IMR-90 (cell line): ENCODE results near the gene AHNAK. TPM values are rescaled to one million over a fixed set of nuclear protein-coding genes. Genes with fewer than 3 reads are reported as not detected.

Source experiments
- ATAC-seq: fragments of 200-7000 bp; cut with Tn5 transposase; 2 replicates; pipeline ENCODE4 v1.9.1; 2020; ENCODE audit warnings: low read depth, mild to moderate bottlenecking, moderate library complexity
- BruUV-seq: library from RNA; stranded (reverse); fragments of 400-500 nt; replicated peaks from 2 replicates; lab custom pipeline; 2021; lab: Mats Ljungman, UMichigan
- CTCF ChIA-PET: fragments of 300-600 bp; formaldehyde crosslinking; extraction: SDS; loops from one replicate; lab custom pipeline; 2021; ENCODE audit warnings: antibody characterized with exemption; lab: Yijun Ruan, JAX
- POLR2A ChIA-PET: fragments of 300-600 bp; sonication (Branson Sonifier 250); formaldehyde crosslinking; loops from one replicate; lab custom pipeline; 2022; ENCODE audit warnings: antibody characterized with exemption; ENCODE audit not compliant: unreplicated experiment; lab: Charles Lee
- DNase-seq: peaks from one replicate; pipeline ENCODE4 v3.0.0; 2013
- H2AFZ ChIP-seq: replicated peaks from 2 replicates; pipeline ENCODE3; 2013; ENCODE audit warnings: low read length, mild to moderate bottlenecking; ENCODE audit not compliant: poor library complexity
- H2AK5ac ChIP-seq: 2 replicates; pipeline ENCODE4 v1.6.1; 2013; ENCODE audit warnings: low read depth, low read length, inconsistent platforms
- H2AK9ac ChIP-seq: replicated peaks from 2 replicates; pipeline ENCODE3; 2013; ENCODE audit warnings: mild to moderate bottlenecking, low read depth, low read length, moderate library complexity; ENCODE audit not compliant: poor library complexity
- H2BK120ac ChIP-seq: 2 replicates; pipeline ENCODE4 v1.6.1; 2013; ENCODE audit warnings: low read depth, low read length, inconsistent platforms
- H2BK15ac ChIP-seq: 3 replicates; pipeline ENCODE4 v1.6.1; 2013; ENCODE audit warnings: low read depth, low read length, inconsistent platforms
- H2BK20ac ChIP-seq: 2 replicates; pipeline ENCODE4 v1.6.1; 2013; ENCODE audit warnings: low read depth, mild to moderate bottlenecking, inconsistent platforms, low read length, moderate library complexity
- H2BK5ac ChIP-seq: 2 replicates; pipeline ENCODE4 v1.6.1; 2013; ENCODE audit warnings: mild to moderate bottlenecking, low read depth, low read length, inconsistent platforms; ENCODE audit not compliant: poor library complexity, severe bottlenecking
- H3K14ac ChIP-seq: replicated peaks from 2 replicates; pipeline ENCODE4 v1.6.1; 2013; ENCODE audit warnings: low read depth, low read length, inconsistent platforms
- H3K18ac ChIP-seq: 2 replicates; pipeline ENCODE4 v1.6.1; 2013; ENCODE audit warnings: low read depth, low read length, control low read depth
- H3K23ac ChIP-seq: 2 replicates; pipeline ENCODE4 v1.6.1; 2013; ENCODE audit warnings: low read depth, low read length, inconsistent platforms
- H3K27ac ChIP-seq: 2 replicates; pipeline ENCODE4 v1.5.1; 2013; ENCODE audit warnings: mild to moderate bottlenecking, control low read depth, low read length; ENCODE audit not compliant: insufficient read depth
- H3K27me3 ChIP-seq: 2 replicates; pipeline ENCODE4 v1.6.1; 2013; ENCODE audit warnings: low read length; ENCODE audit not compliant: control insufficient read depth, insufficient read depth
- H3K36me3 ChIP-seq: 2 replicates; pipeline ENCODE4 v1.6.1; 2013; ENCODE audit warnings: low read length, mixed read lengths; ENCODE audit not compliant: control insufficient read depth, insufficient read depth
- H3K4ac ChIP-seq: 2 replicates; pipeline ENCODE4 v1.6.1; 2013; ENCODE audit warnings: low read depth, low read length, inconsistent platforms
- H3K4me1 ChIP-seq: 2 replicates; pipeline ENCODE4 v1.6.1; 2013; ENCODE audit warnings: low read length, mixed read lengths; ENCODE audit not compliant: control insufficient read depth, insufficient read depth
- H3K4me2 ChIP-seq: 2 replicates; pipeline ENCODE4 v1.6.1; 2013; ENCODE audit warnings: low read depth, mild to moderate bottlenecking, control low read depth, low read length, moderate library complexity
- H3K4me3 ChIP-seq: 2 replicates; pipeline ENCODE4 v1.5.1; 2013; ENCODE audit warnings: low read depth, mild to moderate bottlenecking, control low read depth, low read length, moderate library complexity; ENCODE audit not compliant: insufficient read depth
- H3K56ac ChIP-seq: 2 replicates; pipeline ENCODE4 v1.6.1; 2013; ENCODE audit warnings: low read length, inconsistent platforms; ENCODE audit not compliant: insufficient read depth; ENCODE audit errors: extremely low read depth
- H3K79me1 ChIP-seq, 2 experiments: 2 replicates each; pipeline ENCODE4 v1.6.1; 2013; ENCODE audit warnings: low read length in 2 of 2, inconsistent platforms in 1 of 2, low read depth in 1 of 2
- H3K9ac ChIP-seq: 2 replicates; pipeline ENCODE4 v1.6.1; 2013; ENCODE audit warnings: low read depth, low read length, control low read depth
- H3K9me1 ChIP-seq: 2 replicates; pipeline ENCODE4 v1.6.1; 2013; ENCODE audit warnings: low read length, inconsistent platforms; ENCODE audit not compliant: insufficient read depth
- H3K9me3 ChIP-seq: 2 replicates; pipeline ENCODE4 v1.6.1; 2013; ENCODE audit warnings: low read length; ENCODE audit not compliant: control insufficient read depth, insufficient read depth
- H4K20me1 ChIP-seq: 2 replicates; pipeline ENCODE4 v1.6.1; 2013; ENCODE audit warnings: low read length, inconsistent platforms; ENCODE audit not compliant: insufficient read depth
- H4K5ac ChIP-seq: 2 replicates; pipeline ENCODE4 v1.6.1; 2013; ENCODE audit warnings: mild to moderate bottlenecking, low read depth, low read length, control low read depth
- H4K8ac ChIP-seq, 2 experiments: 2 replicates each; pipeline ENCODE4 v1.6.1; 2013; ENCODE audit warnings: low read depth in 2 of 2, low read length in 2 of 2, control low read depth in 1 of 2, inconsistent platforms in 1 of 2
- H4K91ac ChIP-seq: 2 replicates; pipeline ENCODE4 v1.6.1; 2013; ENCODE audit warnings: low read depth, low read length, inconsistent platforms; ENCODE audit not compliant: insufficient read depth
- BHLHE40 ChIP-seq: fragments of 150-350 bp; IDR thresholded peaks from 2 replicates; pipeline ENCODE4 v1.6.1; 2016; ENCODE audit warnings: mild to moderate bottlenecking, low read depth, low read length
- CEBPB ChIP-seq: IDR thresholded peaks from 2 replicates; pipeline ENCODE4 v1.6.1; 2012; ENCODE audit warnings: low read depth, low read length, improper control_type of control experiment
- CHD1 ChIP-seq: IDR thresholded peaks from 2 replicates; pipeline ENCODE4 v1.6.1; 2012; ENCODE audit warnings: low read depth, low read length, improper control_type of control experiment
- CTCF ChIP-seq: conservative IDR thresholded peaks from 2 replicates; pipeline ENCODE4 v1.5.1; 2012; ENCODE audit warnings: mild to moderate bottlenecking, low read depth, low read length, improper control_type of control experiment
- ELK1 ChIP-seq: fragments of 150-350 bp; IDR thresholded peaks from 2 replicates; pipeline ENCODE4 v1.6.1; 2016; ENCODE audit warnings: low read depth, mild to moderate bottlenecking, low read length, moderate library complexity, borderline replicate concordance
- FOS ChIP-seq: fragments of 150-350 bp; IDR thresholded peaks from 2 replicates; pipeline ENCODE4 v1.6.1; 2016; ENCODE audit warnings: low read depth, low read length
- MAFK ChIP-seq: IDR thresholded peaks from 2 replicates; pipeline ENCODE4 v1.6.1; 2012; ENCODE audit warnings: low read depth, low read length, improper control_type of control experiment
- MAZ ChIP-seq: IDR thresholded peaks from 2 replicates; pipeline ENCODE4 v1.6.1; 2012; ENCODE audit warnings: low read depth, mild to moderate bottlenecking, low read length, improper control_type of control experiment, moderate library complexity, borderline replicate concordance
- MXI1 ChIP-seq: IDR thresholded peaks from 2 replicates; pipeline ENCODE4 v1.6.1; 2012; ENCODE audit warnings: low read depth, mild to moderate bottlenecking, low read length, moderate library complexity, borderline replicate concordance
- NFE2L2 ChIP-seq: fragments of 150-350 bp; IDR thresholded peaks from 2 replicates; pipeline ENCODE4 v1.6.1; 2016; ENCODE audit warnings: low read depth, mild to moderate bottlenecking, low read length
- POLR2A ChIP-seq: IDR thresholded peaks from 2 replicates; pipeline ENCODE4 v1.6.1; 2012; ENCODE audit warnings: mild to moderate bottlenecking, low read depth, low read length
- RAD21 ChIP-seq: IDR thresholded peaks from 2 replicates; pipeline ENCODE4 v1.6.1; 2012; ENCODE audit warnings: low read length, improper control_type of control experiment
- RCOR1 ChIP-seq: IDR thresholded peaks from 2 replicates; pipeline ENCODE4 v1.6.1; 2012; ENCODE audit warnings: mild to moderate bottlenecking, low read length, improper control_type of control experiment; ENCODE audit not compliant: insufficient replicate concordance
- RFX5 ChIP-seq: IDR thresholded peaks from 2 replicates; pipeline ENCODE4 v1.8.0; 2012; ENCODE audit warnings: low read depth, mild to moderate bottlenecking, low read length, moderate library complexity
- SMC3 ChIP-seq: fragments of 150-350 bp; IDR thresholded peaks from 2 replicates; pipeline ENCODE4 v1.6.1; 2016; ENCODE audit warnings: low read depth, mild to moderate bottlenecking, antibody characterized with exemption, low read length, moderate library complexity
- USF2 ChIP-seq: fragments of 150-350 bp; IDR thresholded peaks from 2 replicates; pipeline ENCODE4 v1.6.1; 2017; ENCODE audit warnings: mild to moderate bottlenecking, antibody characterized with exemption, low read length, low read depth
- WGBS, 2 experiments: methylation state at CpG; one replicate each; pipeline versions ENCODE4 v1.1.5 to v1.1.7; 2013; ENCODE audit warnings: missing lambda C conversion rate in 2 of 2; ENCODE audit not compliant: insufficient read length in 1 of 2; ENCODE audit errors: extremely low coverage in 2 of 2; 5-methylcytosine and 5-hydroxymethylcytosine counted together
- dilution Hi-C: fragments of 300-500 bp; cut with HindIII; formaldehyde crosslinking; loops from one replicate; pipeline ENCODE4 v1.14.3; 2018; ENCODE audit warnings: low sequenced_read_pairs; ENCODE audit not compliant: unreplicated experiment
- in situ Hi-C: fragments of 300-500 bp; cut with MboI; formaldehyde crosslinking; loops from 3 replicates; pipeline ENCODE4 v1.14.3; 2019; ENCODE audit warnings: low sequenced_read_pairs, inconsistent platforms, mixed read lengths
- intact Hi-C: fragments of 100-400 bp; cut with micrococcal nuclease; formaldehyde crosslinking; loops from 2 replicates; pipeline ENCODE4 v1.10.0; 2022
- polyA plus RNA-seq, 3 experiments: library from polyadenylated mRNA; depleted of rRNA; stranded (reverse); fragments of >200 nt; gene quantifications; 2 replicates each; pipeline ENCODE4 v1.2.3, GENCODE V29; 2012; ENCODE audit warnings: low replicate concordance in 1 of 3
- total RNA-seq: library from RNA; depleted of rRNA; stranded (reverse); fragments of >200 nt; gene quantifications from 2 replicates; pipeline ENCODE4 v1.2.3, GENCODE V29; 2012

AHNAK gene
- total and polyA plus RNA-seq, 2 of the 4 experiments (the other 2 are of a cell fraction): 95.1 to 695 TPM

- H3K18ac ChIP-seq: no peak overlapping the region
- no peak overlapping the region for H3K56ac ChIP-seq
- no peak overlapping the region for H3K9ac ChIP-seq
- no peaks in the 10 kb centered on the region for H3K79me1 ChIP-seq
- ChIA-PET POLR2A (no interaction called here), CTCF (no interaction called here)
- H2BK5ac ChIP-seq: no peak overlapping the region
- no peaks in the 10 kb centered on the region for H3K9me3 ChIP-seq
- no peak overlapping the region for H4K8ac ChIP-seq
- intact Hi-C loops (no loop called here), dilution Hi-C loops (no loop called here), in situ Hi-C loops (no loop called here)
- no peak overlapping the region for H2BK20ac ChIP-seq
- H4K20me1 ChIP-seq: no peaks in the 10 kb centered on the region
- H2AK9ac ChIP-seq: no peak overlapping the region
- no TSS peak for BruUV-seq
- no peak overlapping the region for H3K23ac ChIP-seq
- H3K4me2 ChIP-seq: no peak overlapping the region
- 0 out of 2 replicates have a peak overlapping the region, but pooled peaks have one; percentile 22 for H4K91ac ChIP-seq
- TF ChIP-seq RFX5: no peak
- no peak for TF ChIP-seq CTCF
- TF ChIP-seq CHD1: no peak
- no peak for TF ChIP-seq ELK1
- TF ChIP-seq MAZ: no peak
- TF ChIP-seq FOS: no peak
- no peak for TF ChIP-seq BHLHE40
- no peak for TF ChIP-seq POLR2A
- TF ChIP-seq RAD21: no peak
- TF ChIP-seq CEBPB: no peak
- TF ChIP-seq NFE2L2: no peak
- no peak for TF ChIP-seq USF2
- TF ChIP-seq MXI1: no peak
- TF ChIP-seq RCOR1: no peak
- TF ChIP-seq SMC3: no peak
- no peak for TF ChIP-seq MAFK
- H3K14ac ChIP-seq: peak overlapping the region; percentile 17; the same call in 1 of the 2 replicates
- H2BK120ac ChIP-seq: no peak overlapping the region
- H3K27me3 ChIP-seq: no peaks in the 10 kb centered on the region
- no peak overlapping the region for H3K27ac ChIP-seq
- H3K4me1 ChIP-seq: peaks cover 16% of the 10 kb centered on the region
- H2AK5ac ChIP-seq: no peak overlapping the region
- H3K9me1 ChIP-seq: no peaks in the 10 kb centered on the region; the same call in 1 of the 2 replicates
- no peak overlapping the region for H2BK15ac ChIP-seq
- no peak for ATAC-seq
- DNase-seq: no peak
- H3K4ac ChIP-seq: no peak overlapping the region
- no peak overlapping the region for H2AFZ ChIP-seq
- no peaks in the 10 kb centered on the region for H3K36me3 ChIP-seq
- WGBS, 2 experiments: no CpG with 5 or more reads among the region's 9 CpGs
- H4K5ac ChIP-seq: no peak overlapping the region
- no peak overlapping the region for H3K4me3 ChIP-seq
Measured at GRCh38 chr11:62462508-62462892, 84.1 kb downstream of the AHNAK start.
